Epithelial cell of proximal tubule (primary cell): ENCODE measurements around the gene ZNF124. TPM values are rescaled to one million over a fixed set of nuclear protein-coding genes. Genes with fewer than 3 reads are reported as not detected.
"Not testable (repeated sequence)": the region's sequence is repeated elsewhere in the genome, so short reads cannot be mapped to it uniquely, and the experiment has no call there.

Source experiments
- DNase-seq: peaks from one replicate; pipeline ENCODE4 v3.0.0-alpha.2; 2011; ENCODE audit warnings: low read depth
- H3K4me3 ChIP-seq: 2 replicates; pipeline ENCODE4 v1.5.1; 2011; ENCODE audit warnings: low read depth, mild to moderate bottlenecking, low read length
- CTCF ChIP-seq: conservative IDR thresholded peaks from 2 replicates; pipeline ENCODE4 v1.5.1; 2012; ENCODE audit warnings: low read depth, mild to moderate bottlenecking, low read length
- total RNA-seq: library from RNA; depleted of rRNA; stranded (reverse); fragments of >200 nt; gene quantifications from 2 replicates; pipeline ENCODE4 v1.2.3, GENCODE V29; 2015

ZNF124 gene
- total RNA-seq, 1 donor from 2014 or later: 15.4 TPM

- DNase-seq: no peak
- no peak for TF ChIP-seq CTCF
- H3K4me3 ChIP-seq: no peak overlapping the region
Measured at GRCh38 chr1:247145279-247145678, 26.5 kb downstream of the ZNF124 start.

DNA sequence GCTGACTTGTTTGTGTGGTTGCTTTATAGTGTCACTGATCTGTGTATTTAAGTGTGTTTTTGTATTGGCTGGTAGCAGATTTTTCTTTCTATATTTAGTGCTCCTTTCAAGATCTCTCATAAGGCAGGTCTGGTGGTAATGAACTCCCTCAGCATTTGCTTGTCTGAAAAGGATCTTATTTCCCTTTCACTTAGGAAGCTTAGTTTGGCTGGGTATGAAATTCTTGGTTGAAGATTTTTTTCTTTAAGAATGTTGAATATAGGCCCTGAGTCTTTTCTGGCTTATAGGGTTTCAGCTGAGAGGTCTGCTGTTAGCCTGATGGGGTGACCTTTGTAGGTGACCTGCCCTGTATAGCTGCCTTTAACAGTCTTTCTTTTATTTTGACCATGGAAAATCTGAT, 32.3 kb downstream of the ZNF124 start:
- DNase-seq, H3K4me3 ChIP-seq: not testable (repeated sequence)

- DNase-seq: no peak
- no peak overlapping the region for H3K4me3 ChIP-seq
- no peak for TF ChIP-seq CTCF
Measured at GRCh38 chr1:247131236-247131635, 40.6 kb downstream of the ZNF124 start.

- DNase-seq: not testable (repeated sequence)
- peak overlapping the region; percentile 43 for H3K4me3 ChIP-seq
Measured at GRCh38 chr1:247127519-247128282, 44.1 kb downstream of the ZNF124 start.

DNA sequence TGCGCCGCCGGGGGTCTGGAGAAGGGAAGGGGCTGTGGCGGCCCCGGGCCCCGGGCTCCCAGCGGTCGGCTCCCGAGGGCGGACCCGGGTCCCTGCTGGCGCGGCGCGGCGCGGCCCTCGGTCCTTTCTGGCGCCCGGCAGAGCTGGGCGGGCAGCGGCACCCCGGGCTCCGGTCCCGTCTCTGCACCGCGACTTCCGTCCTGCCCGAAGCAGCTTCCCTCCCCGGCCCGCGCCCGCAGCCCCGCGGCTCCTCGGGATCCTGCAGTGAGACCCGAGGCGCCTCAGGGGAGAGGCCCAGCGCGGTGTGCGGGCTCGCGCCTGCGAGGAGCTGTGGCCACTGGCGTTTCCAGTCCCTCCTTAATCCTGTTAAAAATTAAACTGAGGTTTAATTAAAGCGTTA, 45.2 kb downstream of the ZNF124 start:
- not testable (repeated sequence) for H3K4me3 ChIP-seq, DNase-seq

DNA sequence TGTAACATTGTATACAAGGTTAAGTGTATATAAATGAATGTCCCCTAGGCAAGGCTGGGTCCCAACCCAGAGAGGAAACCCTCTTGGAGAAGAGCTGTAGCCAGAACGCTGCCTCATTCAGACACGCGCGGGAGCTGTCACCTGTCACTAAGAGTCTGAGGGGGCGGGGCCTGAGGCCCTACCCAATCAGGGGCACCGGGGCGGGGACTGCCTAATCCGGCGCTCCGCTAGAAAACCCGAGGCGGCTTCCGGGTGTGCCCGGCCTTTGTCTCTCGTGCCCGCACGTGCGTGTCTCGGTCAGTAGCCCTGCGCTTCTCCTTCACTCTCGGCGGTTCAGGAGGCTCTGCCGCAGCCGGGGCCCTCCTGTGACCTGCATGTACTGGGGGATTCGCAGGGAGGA, 45.7 kb downstream of the ZNF124 start:
- H3K4me3 ChIP-seq: not testable (repeated sequence)

DNA sequence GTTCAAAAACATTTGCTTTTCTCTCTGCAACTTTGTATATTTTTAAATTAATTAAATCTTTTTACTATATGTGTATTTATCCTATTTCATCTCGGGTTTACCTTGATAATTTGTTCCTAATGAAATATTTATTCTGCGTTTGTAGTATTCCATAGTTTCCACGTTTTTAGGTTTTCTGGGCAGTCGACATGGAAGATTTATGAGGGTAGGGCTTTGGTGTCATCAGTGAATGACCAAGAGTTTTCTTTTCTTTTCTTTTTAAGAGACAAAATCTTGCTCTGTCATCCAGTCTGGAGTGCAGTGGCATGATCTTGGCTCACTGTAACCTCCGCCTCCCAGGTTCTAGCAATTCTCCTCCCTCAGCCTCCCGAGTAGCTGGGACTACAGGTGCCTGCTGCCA, 50.4 kb downstream of the ZNF124 start:
- H3K4me3 ChIP-seq: no peak overlapping the region
- TF ChIP-seq CTCF: no peak
- DNase-seq: no peak

More for the DNA sequence above, 45.7 kb downstream of the ZNF124 start:
- not testable (repeated sequence) for DNase-seq

GRCh38 chr1:247120408-247120668, 51.5 kb downstream of the ZNF124 start:
- H3K4me3 ChIP-seq, DNase-seq: not testable (repeated sequence)

DNA sequence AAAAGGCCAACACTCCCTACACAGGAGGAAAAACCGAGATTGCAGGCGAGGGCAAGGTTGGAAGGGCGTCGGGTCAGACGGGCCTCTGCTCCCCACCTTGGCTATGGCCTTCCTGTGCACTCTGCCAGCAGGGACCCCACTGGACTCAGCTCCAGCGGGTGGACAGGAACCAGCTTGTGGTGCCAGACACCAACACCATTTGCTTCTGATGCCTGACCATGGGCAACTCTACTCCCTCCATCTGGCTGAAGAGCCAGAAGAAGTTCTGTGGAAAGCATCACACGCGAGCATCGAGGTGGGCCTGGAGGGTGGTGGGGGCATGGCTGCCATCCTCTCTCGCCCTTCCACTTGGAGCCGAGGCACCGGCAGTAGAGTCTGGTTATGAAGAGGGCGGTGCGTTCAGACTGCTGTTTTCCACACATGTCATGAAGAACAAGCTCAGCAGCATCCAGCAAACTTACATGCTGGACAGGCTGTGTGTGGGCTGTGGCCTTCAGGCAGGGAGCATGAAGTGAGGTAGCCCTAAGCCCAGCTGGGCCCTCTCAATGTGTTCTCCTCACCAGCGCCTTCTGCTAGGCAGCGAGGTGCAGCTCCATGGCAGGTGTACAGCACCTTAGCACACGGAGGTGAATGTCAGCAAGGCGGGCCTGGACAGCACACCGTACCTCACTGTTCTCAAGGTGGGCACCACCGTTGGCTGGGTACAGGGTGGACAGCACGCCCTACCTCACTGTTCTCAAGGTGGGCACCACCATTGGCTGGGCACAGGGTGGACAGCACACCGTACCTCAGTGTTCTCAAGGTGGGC, 52.0 kb downstream of the ZNF124 start:
- TF ChIP-seq CTCF: no peak
- H3K4me3 ChIP-seq: no peak overlapping the region
- no peak for DNase-seq
